ENCODE results near the gene MEX3A.

GRCh38 chr1:156075775-156076204 lies 6.5 kb downstream of the MEX3A start:
- no peak for TF ChIP-seq CEBPB (IDR thresholded peaks at IDR 0.05)
- TF ChIP-seq EP300 (IDR thresholded peaks at IDR 0.05; ENCODE audit: borderline replicate concordance), result no peak
- TF ChIP-seq REST (IDR thresholded peaks at IDR 0.05; ENCODE audit: low read depth), result no peak
- TF ChIP-seq RAD21 (IDR thresholded peaks at IDR 0.05; ENCODE audit: low read depth), result no peak
- no peak for TF ChIP-seq FOXM1 (IDR thresholded peaks at IDR 0.05; ENCODE audit: borderline replicate concordance, low read depth)
- no peak for TF ChIP-seq CREB1 (IDR thresholded peaks at IDR 0.05; ENCODE audit: low read depth)
- TF ChIP-seq YY1 (IDR thresholded peaks at IDR 0.05; ENCODE audit: low read depth), result no peak
- TF ChIP-seq, protein P1, sequence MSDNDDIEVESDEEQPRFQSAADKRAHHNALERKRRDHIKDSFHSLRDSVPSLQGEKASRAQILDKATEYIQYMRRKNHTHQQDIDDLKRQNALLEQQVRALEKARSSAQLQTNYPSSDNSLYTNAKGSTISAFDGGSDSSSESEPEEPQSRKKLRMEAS (IDR thresholded peaks at IDR 0.05), result no peak
- TF ChIP-seq TEAD4 (IDR thresholded peaks at IDR 0.05), result no peak
- TF ChIP-seq TAF1 (IDR thresholded peaks at IDR 0.05; ENCODE audit: low read depth), result no peak
- no peak for TF ChIP-seq EGR1 (IDR thresholded peaks at IDR 0.05)

Measured in Ishikawa (cell line).